SH-SY5Y (cell line): Measurements from ENCODE around the gene DOCK4.

Experiments
- GATA2 ChIP-seq: IDR thresholded peaks from 2 replicates; pipeline ENCODE4 v1.6.1; 2011; ENCODE audit warnings: mild to moderate bottlenecking, low read depth, low read length
- GATA3 ChIP-seq: IDR thresholded peaks from 2 replicates; pipeline ENCODE4 v1.6.1; 2011; ENCODE audit warnings: low read depth, mild to moderate bottlenecking, low read length, moderate library complexity

GRCh38 chr7:111855161-111855841 is 350.9 kb downstream of the DOCK4 start:
- TF ChIP-seq GATA2 (no peak), GATA3 (no peak)
